Measurements from ENCODE around the gene SLC28A1. TPM values are rescaled to one million over a fixed set of nuclear protein-coding genes. Genes with fewer than 3 reads are reported as not detected.

Gene SLC28A1
- total and polyA plus RNA-seq, 11 donors, result 0.14 to 2.9 (median 0.74) TPM; not detected in 1

- intact Hi-C loops (cut with DNase I), result no loop called here
- H3K36me3 ChIP-seq, result no peaks in the 10 kb centered on the region
- ATAC-seq, result peak in 1 of 4 donors; percentile 24
- no peaks in the 10 kb centered on the region for H3K9me3 ChIP-seq
- WGBS, 4 donors, result 80 to 86% (median 82%) methylated on average over 16 of the region's 16 CpGs
- no peak overlapping the region for H3K4me3 ChIP-seq
- peak overlapping the region in 2 of 12 donors; percentile 5 to 24 for H3K27ac ChIP-seq
- H3K27me3 ChIP-seq, result no peaks in the 10 kb centered on the region
- peak in 1 of 5 donors; percentile 34 for DNase-seq
- H3K4me1 ChIP-seq, result peaks cover 0 to 6% (median 0%) of the 10 kb centered on the region in 12 donors
- no peak for TF ChIP-seq CTCF (IDR thresholded peaks at IDR 0.05)
- no peak for TF ChIP-seq POLR2A (IDR thresholded peaks at IDR 0.05)
These were observed 89.3 kb downstream of the SLC28A1 start for GRCh38 chr15:84973492-84974460.

- H3K36me3 ChIP-seq, result no peaks in the 10 kb centered on the region
- no peak for TF ChIP-seq CTCF (IDR thresholded peaks at IDR 0.05)
- no peak for TF ChIP-seq POLR2A (IDR thresholded peaks at IDR 0.05)
- no peak overlapping the region for H3K4me3 ChIP-seq
- WGBS, 4 donors, result 58 to 69% (median 68%) methylated on average over 5 of the region's 5 CpGs
- H3K4me1 ChIP-seq, result peaks cover 0 to 16% (median 8%) of the 10 kb centered on the region in 12 donors
- no peaks in the 10 kb centered on the region for H3K9me3 ChIP-seq
- H3K27me3 ChIP-seq, result no peaks in the 10 kb centered on the region
- DNase-seq, result peak in 2 of 5 donors; percentile 33 to 34
- intact Hi-C loops (cut with DNase I), result loop anchor here in 1 of 10 donors (5.0 kb wide), 1 partner anchor 56 kb away; no protein-coding TSS in a partner anchor
- ATAC-seq, result no peak
- H3K27ac ChIP-seq, result no peak overlapping the region
These were observed 91.4 kb downstream of the SLC28A1 start for GRCh38 chr15:84975871-84976351.

GRCh38 chr15:84976746-84977345 is 92.4 kb downstream of the SLC28A1 start:
- Histone ChIP-seq H3K36me3 (no peaks in the 10 kb centered on the region), H3K27ac (no peak overlapping the region), H3K4me3 (no peak overlapping the region), H3K9me3 (no peaks in the 10 kb centered on the region), H3K27me3 (no peaks in the 10 kb centered on the region), H3K4me1 (peaks cover 0 to 17% (median 8%) of the 10 kb centered on the region in 12 donors)
- 96 to 98% (median 97%) methylated on average over 10 of the region's 10 CpGs for WGBS, 4 donors
- TF ChIP-seq CTCF (IDR thresholded peaks at IDR 0.05), result no peak
- TF ChIP-seq POLR2A (IDR thresholded peaks at IDR 0.05), result no peak
- intact Hi-C loops (cut with DNase I), result loop anchor here in 1 of 10 donors (5.0 kb wide), 1 partner anchor 55 kb away; no protein-coding TSS in a partner anchor
- no peak for ATAC-seq
- no peak for DNase-seq
